Measurements from ENCODE around the gene DNALI1.

DNA sequence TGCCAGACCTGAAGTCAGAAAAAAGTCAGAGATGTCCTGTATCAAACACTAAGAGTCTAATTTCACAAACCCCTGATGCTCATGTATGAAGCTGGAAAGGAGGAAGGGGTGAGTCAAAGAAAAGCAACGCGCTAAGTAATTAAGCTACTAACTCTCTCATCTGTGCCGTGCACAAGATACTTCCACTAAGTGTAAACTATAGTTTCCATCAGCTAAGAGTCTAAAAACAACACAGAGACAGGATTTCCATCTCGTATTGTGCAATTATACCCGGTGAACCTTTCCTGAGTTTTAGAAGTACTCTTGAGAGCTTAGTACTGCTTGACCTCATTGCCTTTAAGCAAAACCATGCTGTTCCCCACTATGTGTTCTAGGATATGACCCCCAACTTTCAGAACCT is 19.0 kb downstream of the DNALI1 start:
- TF ChIP-seq CTCF (IDR thresholded peaks at IDR 0.05; ENCODE audit: poor library complexity, severe bottlenecking), result no peak
- TF ChIP-seq SMC3 (conservative IDR thresholded peaks at IDR 0.05; ENCODE audit: poor library complexity), result no peak
- TF ChIP-seq POLR2AphosphoS5 (IDR thresholded peaks at IDR 0.05), result no peak
- TF ChIP-seq EZH2 (IDR thresholded peaks at IDR 0.05; ENCODE audit: borderline replicate concordance, insufficient read depth, low read length, poor library complexity, severe bottlenecking), result no peak

Measured in neural cell (in vitro differentiated cells).